Measurements from ENCODE around the gene DIPK1B. TPM values are rescaled to one million over a fixed set of nuclear protein-coding genes. Genes with fewer than 3 reads are reported as not detected.

The DIPK1B gene
- total RNA-seq, 3 donors from 2014 or later: 1.0 to 10.0 (median 2.9) TPM

- Histone ChIP-seq H3K9me3 (no peaks in the 10 kb centered on the region), H3K4me1 (ENCODE audit: low read depth) (peaks cover 28% of the 10 kb centered on the region), H3K4me3 (peak overlapping the region; percentile 67), H3K36me3 (ENCODE audit: low read depth) (no peaks in the 10 kb centered on the region)
- no peak for TF ChIP-seq CTCF (IDR thresholded peaks at IDR 0.05)
- intact Hi-C loops (cut with DNase I, micrococcal nuclease): no loop called here
- ATAC-seq: peak; percentile 10
- DNase-seq: peak in 1 of 3 donors; percentile 63
Measured at GRCh38 chr9:136685790-136686533, 26.4 kb upstream of the DIPK1B start.

GRCh38 chr9:136686534-136686793 is 25.9 kb upstream of the DIPK1B start:
- no peaks in the 10 kb centered on the region for H3K36me3 ChIP-seq (ENCODE audit: low read depth)
- H3K9me3 ChIP-seq: no peaks in the 10 kb centered on the region
- H3K4me1 ChIP-seq (ENCODE audit: low read depth): peaks cover 28% of the 10 kb centered on the region
- intact Hi-C loops (cut with DNase I, micrococcal nuclease): no loop called here
- ATAC-seq: no peak
- no peak for TF ChIP-seq CTCF (IDR thresholded peaks at IDR 0.05)
- H3K4me3 ChIP-seq: peak overlapping the region; percentile 67
- DNase-seq: no peak

GRCh38 chr9:136686794-136687711 is 25.3 kb upstream of the DIPK1B start, which contains the start of gene AGPAT2:
AGPAT2 (minus strand) TSS chr9:136687457; CDS start chr9:136687357, 100 bp downstream.
- ATAC-seq: peak; percentile 86
- Histone ChIP-seq H3K9me3 (no peaks in the 10 kb centered on the region), H3K4me3 (peak within 1 kb of the TSS; percentile 67), H3K36me3 (ENCODE audit: low read depth) (no peaks in the 10 kb centered on the region), H3K4me1 (ENCODE audit: low read depth) (peaks cover 28% of the 10 kb centered on the region)
- intact Hi-C loops (cut with DNase I, micrococcal nuclease): no loop called here
- TF ChIP-seq CTCF (IDR thresholded peaks at IDR 0.05): no peak
- DNase-seq: peak; percentile 87 to 91 (median 90)

- peak; percentile 80 to 91 (median 88) for DNase-seq
- intact Hi-C loops (cut with DNase I, micrococcal nuclease): no loop called here
- Histone ChIP-seq H3K4me1 (ENCODE audit: low read depth) (peaks cover 28% of the 10 kb centered on the region), H3K9me3 (no peaks in the 10 kb centered on the region), H3K36me3 (ENCODE audit: low read depth) (no peaks in the 10 kb centered on the region), H3K4me3 (no peak overlapping the region)
- ATAC-seq: peak; percentile 66
- no peak for TF ChIP-seq CTCF (IDR thresholded peaks at IDR 0.05)
Measured at GRCh38 chr9:136687721-136688223, 24.6 kb upstream of the DIPK1B start.

- peak in 1 of 3 donors; percentile 52 for DNase-seq
- H3K4me3 ChIP-seq: no peak overlapping the region
- intact Hi-C loops (cut with DNase I, micrococcal nuclease): no loop called here
Measured at GRCh38 chr9:136688274-136689107, 23.9 kb upstream of the DIPK1B start.

More at GRCh38 chr9:136688274-136689107, 23.9 kb upstream of the DIPK1B start:
- no peak for ATAC-seq
- Histone ChIP-seq H3K9me3 (no peaks in the 10 kb centered on the region), H3K36me3 (ENCODE audit: low read depth) (no peaks in the 10 kb centered on the region), H3K4me1 (ENCODE audit: low read depth) (peaks cover 29% of the 10 kb centered on the region)
- no peak for TF ChIP-seq CTCF (IDR thresholded peaks at IDR 0.05)

All from mucosa of descending colon (tissue), 3 donors.